Lower lobe of right lung (tissue), 2 donors: ENCODE measurements around the gene VPS41. TPM values are rescaled to one million over a fixed set of nuclear protein-coding genes. Genes with fewer than 3 reads are reported as not detected.

Source experiments
- ATAC-seq, 2 donors: fragments of 200-7000 bp; cut with Tn5 transposase; one replicate each; pipeline ENCODE4 v1.9.1; 2020 to 2022; ENCODE audit warnings: mild to moderate bottlenecking in 2 of 2, moderate library complexity in 2 of 2
- DNase-seq: peaks from one replicate; pipeline ENCODE4 v3.0.0-alpha.2; 2020
- H3K27ac ChIP-seq: fragments of 200-600 bp; one replicate; pipeline ENCODE4 v1.8.0; 2022
- H3K27me3 ChIP-seq: fragments of 200-600 bp; one replicate; pipeline ENCODE4 v1.8.0; 2022; ENCODE audit warnings: low read depth
- H3K36me3 ChIP-seq: fragments of 200-600 bp; one replicate; pipeline ENCODE4 v1.8.0; 2022; ENCODE audit warnings: mild to moderate bottlenecking
- H3K4me1 ChIP-seq: fragments of 200-600 bp; one replicate; pipeline ENCODE4 v1.8.0; 2022
- H3K4me3 ChIP-seq: fragments of 200-600 bp; one replicate; pipeline ENCODE4 v1.8.0; 2022; ENCODE audit warnings: mild to moderate bottlenecking
- H3K9me3 ChIP-seq: fragments of 200-600 bp; one replicate; pipeline ENCODE4 v1.8.0; 2022
- CTCF ChIP-seq: fragments of 200-600 bp; IDR thresholded peaks from one replicate; pipeline ENCODE4 v1.8.0; 2022; ENCODE audit warnings: antibody characterized with exemption, mild to moderate bottlenecking
- intact Hi-C: fragments of 100-400 bp; cut with DNase I; formaldehyde crosslinking; loops from one replicate; pipeline ENCODE4 v1.11.0; 2022
- total RNA-seq: library from RNA; stranded (reverse); fragmentation: NEBNext Ultra II Directional; extraction: Animal tissue kit (Norgen Biotek cat#: 25700); gene quantifications from one replicate; pipeline ENCODE4 v1.2.1, GENCODE V29; 2021
- donor health status: DM: no; HTN: yes; CAD: no; lungs with severe emphysema.

VPS41 gene
- total RNA-seq, 1 donor from 2014 or later = 103 TPM

DNA sequence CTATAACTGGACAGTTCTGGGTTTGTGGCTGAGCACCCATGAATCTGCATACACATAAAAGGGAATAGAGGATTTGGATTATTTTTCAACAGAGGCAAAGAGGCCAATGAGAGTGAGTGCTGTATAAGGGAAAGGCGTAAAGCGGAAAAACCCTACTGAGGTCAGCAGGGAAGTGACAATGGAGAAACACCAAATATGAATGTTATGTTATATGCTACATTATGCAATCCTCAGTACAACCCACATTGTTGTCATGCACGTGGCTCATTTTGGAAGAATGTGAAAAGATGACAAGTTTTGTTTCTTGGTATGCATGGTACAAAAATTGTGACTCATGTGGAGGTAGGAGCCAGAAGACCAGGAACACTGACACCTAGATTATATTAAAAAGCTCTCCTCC, 164.2 kb downstream of the VPS41 start:
- H3K36me3 ChIP-seq = peaks cover 80% of the 10 kb centered on the region
- intact Hi-C loops = no loop called here

DNA sequence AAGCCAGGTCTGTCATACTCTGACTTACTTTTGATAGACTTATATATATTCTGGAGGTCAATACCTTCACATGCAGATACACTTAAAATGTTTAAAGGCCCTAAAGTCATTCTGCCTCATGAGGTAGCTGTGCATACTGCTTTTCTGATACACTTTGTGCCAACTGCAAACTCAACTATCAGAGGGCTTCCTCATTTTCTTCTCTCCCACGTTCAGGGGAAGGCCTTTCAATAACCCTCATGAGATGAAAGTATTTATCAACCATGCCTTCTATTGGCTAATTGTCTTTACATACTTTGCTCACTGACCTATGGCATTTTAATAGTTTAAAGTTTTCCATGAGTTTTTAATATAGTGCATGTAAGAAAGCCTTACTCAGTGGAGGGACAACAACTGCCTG, 165.1 kb downstream of the VPS41 start:
- intact Hi-C loops = no loop called here
- no peak for TF ChIP-seq CTCF

More for the DNA sequence above, 164.2 kb downstream of the VPS41 start:
- no peak for TF ChIP-seq CTCF
- Histone ChIP-seq H3K4me1 (no peaks in the 10 kb centered on the region), H3K27me3 (no peaks in the 10 kb centered on the region), H3K9me3 (no peaks in the 10 kb centered on the region), H3K4me3 (no peak overlapping the region), H3K27ac (no peak overlapping the region)
- ATAC-seq (no peak), DNase-seq (no peak)

DNA sequence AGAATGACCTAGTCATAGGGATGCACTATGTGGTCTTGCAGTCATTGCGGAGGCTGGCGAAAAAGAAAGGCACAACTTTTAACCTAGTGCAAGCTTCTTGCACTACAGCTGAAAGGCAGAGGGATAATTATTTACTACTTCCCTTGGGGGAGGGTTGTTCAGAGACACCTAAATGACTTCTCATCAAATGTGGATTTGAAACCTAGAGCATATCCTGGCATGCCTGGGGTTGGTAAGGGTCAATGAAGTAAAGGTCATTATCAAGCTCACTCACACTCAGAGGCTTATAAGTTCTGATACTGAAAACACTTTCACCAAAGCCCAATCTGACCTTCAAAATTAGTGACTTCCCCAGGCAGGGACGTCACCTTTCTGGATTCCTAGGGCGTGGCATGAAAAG, 168.9 kb downstream of the VPS41 start:
- ATAC-seq (no peak), DNase-seq (no peak)
- no peak overlapping the region for H3K27ac ChIP-seq
- H3K4me1 ChIP-seq = no peaks in the 10 kb centered on the region
- no peaks in the 10 kb centered on the region for H3K27me3 ChIP-seq
- peaks cover 68% of the 10 kb centered on the region for H3K36me3 ChIP-seq
- no peaks in the 10 kb centered on the region for H3K9me3 ChIP-seq
- intact Hi-C loops = no loop called here
- TF ChIP-seq CTCF = no peak
- no peak overlapping the region for H3K4me3 ChIP-seq

More for the DNA sequence above, 165.1 kb downstream of the VPS41 start:
- ATAC-seq = no peak
- DNase-seq = no peak
- H3K4me3 ChIP-seq = no peak overlapping the region
- H3K27ac ChIP-seq = no peak overlapping the region
- H3K9me3 ChIP-seq = no peaks in the 10 kb centered on the region
- no peaks in the 10 kb centered on the region for H3K4me1 ChIP-seq
- H3K36me3 ChIP-seq = peaks cover 79% of the 10 kb centered on the region
- no peaks in the 10 kb centered on the region for H3K27me3 ChIP-seq

- H3K4me3 ChIP-seq = no peak overlapping the region
- intact Hi-C loops = no loop called here
- H3K9me3 ChIP-seq = no peaks in the 10 kb centered on the region
- peaks cover 32% of the 10 kb centered on the region for H3K36me3 ChIP-seq
- no peak for TF ChIP-seq CTCF
- no peaks in the 10 kb centered on the region for H3K27me3 ChIP-seq
- no peak for ATAC-seq
- DNase-seq = no peak
- H3K4me1 ChIP-seq = no peaks in the 10 kb centered on the region
- no peak overlapping the region for H3K27ac ChIP-seq
Observed at GRCh38 chr7:38736138-38736537, 172.9 kb downstream of the VPS41 start.

DNA sequence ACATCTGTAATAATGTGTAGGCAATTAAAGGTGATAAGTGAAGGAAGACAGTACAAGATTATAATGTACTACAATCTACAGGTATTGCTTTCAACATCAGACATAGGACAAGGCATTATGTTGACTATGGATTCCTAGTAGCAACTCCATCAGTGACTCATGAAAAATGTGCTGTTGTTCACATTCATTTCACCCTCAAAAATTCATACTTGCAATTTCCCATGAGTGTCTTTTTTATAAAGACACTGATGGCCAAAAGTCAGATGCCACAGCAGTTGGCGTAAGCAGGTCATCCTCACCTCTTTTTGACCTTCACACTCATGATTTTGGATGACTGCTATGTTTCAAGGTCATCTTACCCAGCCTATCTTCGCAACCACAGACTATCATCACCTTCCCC, 177.8 kb downstream of the VPS41 start:
- Histone ChIP-seq H3K9me3 (no peaks in the 10 kb centered on the region), H3K27me3 (no peaks in the 10 kb centered on the region), H3K4me3 (no peak overlapping the region), H3K27ac (no peak overlapping the region), H3K4me1 (no peaks in the 10 kb centered on the region), H3K36me3 (peaks cover 39% of the 10 kb centered on the region)
- intact Hi-C loops = no loop called here
- no peak for ATAC-seq
- no peak for TF ChIP-seq CTCF
- no peak for DNase-seq

DNA sequence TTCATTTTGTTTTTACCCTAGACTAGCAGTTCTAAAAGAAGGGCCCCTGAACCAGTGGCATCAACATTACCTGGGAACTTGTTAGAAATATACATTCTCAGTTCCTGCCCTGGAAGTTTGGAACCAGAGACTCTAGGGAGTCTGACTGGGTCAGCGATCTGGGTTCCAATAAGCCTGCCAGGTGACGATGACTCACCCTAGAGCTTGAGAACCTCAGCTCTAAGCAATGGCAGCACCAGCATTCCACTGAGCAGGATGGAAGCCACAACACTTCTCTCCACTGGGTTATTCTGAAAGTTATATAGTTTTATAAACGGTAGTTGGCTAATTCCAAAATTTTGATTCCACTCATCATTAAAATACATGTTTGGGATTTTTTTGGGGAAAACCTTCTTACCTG, 180.8 kb downstream of the VPS41 start:
- intact Hi-C loops = no loop called here
- no peak overlapping the region for H3K4me3 ChIP-seq
- H3K27me3 ChIP-seq = no peaks in the 10 kb centered on the region
- peaks cover 62% of the 10 kb centered on the region for H3K36me3 ChIP-seq
- no peak overlapping the region for H3K27ac ChIP-seq
- no peaks in the 10 kb centered on the region for H3K9me3 ChIP-seq
- ATAC-seq = no peak
- no peak for TF ChIP-seq CTCF
- no peak for DNase-seq
- no peaks in the 10 kb centered on the region for H3K4me1 ChIP-seq
